GM12878 (cell line): ENCODE data around the gene PPT1.

ENCODE experiments used
- CBX3 ChIP-seq: fragments of 200-600 bp; sonication (generic); IDR thresholded peaks from 2 replicates; pipeline ENCODE4 v1.6.1; 2016; ENCODE audit warnings: low read depth, borderline replicate concordance
- FOS ChIP-seq: IDR thresholded peaks from 3 replicates; pipeline ENCODE4 v1.6.1; 2011; ENCODE audit warnings: borderline replicate concordance; ENCODE audit not compliant: insufficient read length; ENCODE audit errors: extremely low read depth
- IKZF2 ChIP-seq, 2 experiments: fragments of 450-650 bp; IDR thresholded peaks; 2 replicates each; pipeline ENCODE4 v1.6.1; 2017; ENCODE audit warnings: mild to moderate bottlenecking in 2 of 2, moderate library complexity in 2 of 2
- POLR2A ChIP-seq: IDR thresholded peaks from 2 replicates; pipeline ENCODE4 v1.6.1; 2011; ENCODE audit warnings: low read depth, mild to moderate bottlenecking, low read length
- RUNX3 ChIP-seq: IDR thresholded peaks from 2 replicates; pipeline ENCODE4 v1.6.1; 2012; ENCODE audit warnings: low read length, inconsistent platforms
- SPI1 ChIP-seq: IDR thresholded peaks from 2 replicates; pipeline ENCODE4 v1.6.1; 2011; ENCODE audit warnings: low read depth, mild to moderate bottlenecking, low read length, moderate library complexity, borderline replicate concordance; ENCODE audit not compliant: insufficient read depth
- USF2 ChIP-seq: IDR thresholded peaks from 2 replicates; pipeline ENCODE4 v1.6.1; 2011; ENCODE audit warnings: low read depth, low read length, improper control_type of control experiment, borderline replicate concordance
- ZNF217 ChIP-seq: fragments of 450-650 bp; IDR thresholded peaks from 2 replicates; pipeline ENCODE4 v1.6.1; 2017; ENCODE audit warnings: antibody characterized with exemption, mild to moderate bottlenecking

GRCh38 chr1:40073062-40073461, 24.0 kb downstream of the PPT1 start:
- no peak for TF ChIP-seq SPI1
- no peak for TF ChIP-seq CBX3
- no peak for TF ChIP-seq FOS
- no peak for TF ChIP-seq USF2
- TF ChIP-seq IKZF2 (IDR thresholded peaks at IDR 0.05), result no peak
- TF ChIP-seq POLR2A, result no peak
- no peak for TF ChIP-seq RUNX3
- no peak for TF ChIP-seq ZNF217
